Activated CD4-positive, alpha-beta T cell treated with anti-CD3 and anti-CD28 coated beads, Interleukin-2, amount 50 U/mL, for 24 hours (primary cell): ENCODE data around the gene IGDCC3.

ENCODE experiments used
- DNase-seq, 2 donors: peaks; one replicate each; pipeline ENCODE4 v3.0.0-alpha.2; 2020; ENCODE audit warnings: low read depth in 1 of 2, low spot score in 1 of 2

Gene IGDCC3

GRCh38 chr15:65298731-65299130, 79.1 kb downstream of the IGDCC3 start:
- DNase-seq = no peak

- DNase-seq = no peak
These were observed 84.8 kb downstream of the IGDCC3 start for GRCh38 chr15:65292938-65293518.

- no peak for DNase-seq
These were observed 87.6 kb downstream of the IGDCC3 start for GRCh38 chr15:65290228-65290627.

- DNase-seq = no peak
These were observed 88.4 kb downstream of the IGDCC3 start for GRCh38 chr15:65289261-65289854.

- no peak for DNase-seq
These were observed 90.3 kb downstream of the IGDCC3 start for GRCh38 chr15:65287520-65287855.

- peak; percentile 82 to 87 for DNase-seq
These were observed 90.9 kb downstream of the IGDCC3 start, which contains the start of gene PARP16 for GRCh38 chr15:65286704-65287519. Gene PARP16 (minus strand): TSS chr15:65286883. CDS start chr15:65286426, 457 bp downstream.

- no peak for DNase-seq
These were observed 91.6 kb downstream of the IGDCC3 start for GRCh38 chr15:65286069-65286703.

- no peak for DNase-seq
These were observed 92.3 kb downstream of the IGDCC3 start for GRCh38 chr15:65285291-65286068.

GRCh38 chr15:65278480-65278879, 99.3 kb downstream of the IGDCC3 start:
- DNase-seq = no peak
